Heart right ventricle (tissue), 16 donors: Measurements from ENCODE around the gene KLC3. TPM values are rescaled to one million over a fixed set of nuclear protein-coding genes. Genes with fewer than 3 reads are reported as not detected.

Source experiments
- ATAC-seq, 8 donors: fragments of 200-7000 bp; cut with Tn5 transposase; one replicate each; pipeline ENCODE4 v1.9.1; 2020; ENCODE audit warnings: mild to moderate bottlenecking in 8 of 8, moderate library complexity in 8 of 8, moderate number of reproducible peaks in 1 of 8
- DNase-seq, 2 donors: peaks; one replicate each; pipeline ENCODE4 v3.0.0-alpha.2; 2020
- H3K27ac ChIP-seq, 10 donors: fragments of 200-600 bp; sonication (generic) in 2 of 10; one replicate each; pipeline versions ENCODE4 v1.5.0 to v1.8.0; 2020 to 2022; ENCODE audit warnings: mild to moderate bottlenecking in 3 of 10
- H3K27me3 ChIP-seq, 7 donors: fragments of 200-600 bp; one replicate each; pipeline ENCODE4 v1.8.0; 2021 to 2022; ENCODE audit warnings: mild to moderate bottlenecking in 2 of 7
- H3K36me3 ChIP-seq, 9 donors: fragments of 200-600 bp; sonication (generic) in 1 of 9; one replicate each; pipeline versions ENCODE4 v1.5.0 to v1.8.0; 2020 to 2022; ENCODE audit warnings: mild to moderate bottlenecking in 2 of 9
- H3K4me1 ChIP-seq, 9 donors: fragments of 200-600 bp; sonication (generic) in 1 of 9; one replicate each; pipeline versions ENCODE4 v1.5.0 to v1.8.0; 2020 to 2022; ENCODE audit warnings: mild to moderate bottlenecking in 4 of 9
- H3K4me3 ChIP-seq, 10 donors: fragments of 200-600 bp; sonication (generic) in 2 of 10; one replicate each; pipeline versions ENCODE4 v1.5.0 to v1.8.0; 2020 to 2022; ENCODE audit warnings: mild to moderate bottlenecking in 7 of 10, moderate library complexity in 2 of 10
- H3K9me3 ChIP-seq, 11 donors: fragments of 200-600 bp in 10 of 11; sonication (generic) in 2 of 11; one replicate each; pipeline versions ENCODE4 v1.5.0 to v1.8.0; 2013 to 2022; ENCODE audit warnings: mild to moderate bottlenecking in 2 of 11, control low read depth in 1 of 11, moderate library complexity in 1 of 11
- WGBS, 2 donors: extraction: QIAGEN DNeasy Blood & Tissue Kit; methylation state at CpG; one replicate each; pipeline ENCODE4 v1.1.7; 2013; ENCODE audit warnings: inconsistent platforms in 1 of 2; 5-methylcytosine and 5-hydroxymethylcytosine counted together
- intact Hi-C, 10 donors: fragments of 100-400 bp; cut with DNase I; formaldehyde crosslinking; loops; one replicate each; pipeline versions ENCODE4 v1.11.1 to v1.14.2; 2022
- polyA plus RNA-seq, 2 donors: library from polyadenylated mRNA; stranded (reverse); fragments of 200-250 nt; gene quantifications; one replicate each; pipeline ENCODE4 v1.2.3, GENCODE V29; 2013
- total RNA-seq, 10 donors: library from RNA; stranded (reverse); fragmentation: NEBNext Ultra II Directional in 3 of 10; extraction: Animal tissue kit (Norgen Biotek cat#: 25700) in 3 of 10; gene quantifications; one replicate each; pipeline versions ENCODE4 v1.2.1 to v1.2.4, GENCODE V29; 2021 to 2023
- TF ChIP-seq, protein P1 (sequence below), 9 donors: fragments of 200-600 bp; sonication (generic) in 2 of 9; IDR thresholded peaks; one replicate each; pipeline versions ENCODE4 v1.5.0 to v1.8.0; 2021 to 2022; ENCODE audit warnings: antibody characterized with exemption in 9 of 9, mild to moderate bottlenecking in 5 of 9, moderate library complexity in 1 of 9
- donor health status: Arrhythmogenic right ventricular cardiomyopathy.
- donor health status: ischemic (EF 13 %, LVEDD 7.1; RV severe dilation, severe dysfunction).
- donor health status: healthy with polysubstance abuse.
- donor health status: DM: no; HTN: yes; CAD: no.
- donor health status: DM: no; HTN: no; CAD: no.
- donor health status: ischemic (EF 25% LVEDD 6.9; RV normal size, moderate dysfunction).
- donor health status: ischemic (EF 25% LVEDD 5.7; RV mildly dilated, moderate dysfunction).
- donor health status: healthy.
- donor health status: DM: yes; HTN: yes; CAD: no.
- donor health status: Ischemic cardiomyopathy.
- donor health status: ischemic (EF 35%, LVEDD 5.7; RV mildly dilated, moderate dysfunction).
- donor health status: nonischemic (EF 11% LVEDD 7.7; RV severe dilation, severe dysfunction).
- donor health status: DM: yes; HTN: yes; CAD: no.
- donor health status: PGD.
- donor health status: ischemic (EF 29% LVEDD 5.4; RV normal size, mild dysfunction).
- donor health status: nonischemic (EF 23%, LVEDD 6.1; RV moderate dilation, normal function).

The KLC3 gene
- total and polyA plus RNA-seq, 12 donors = 0.14 to 0.16 (median 0.14) TPM; not detected in 9

GRCh38 chr19:45355402-45355801 is 14.9 kb downstream of the KLC3 start:
- Histone ChIP-seq H3K27me3 (no peaks in the 10 kb centered on the region), H3K9me3 (no peaks in the 10 kb centered on the region), H3K4me1 (no peaks in the 10 kb centered on the region), H3K36me3 (peaks cover 0 to 91% (median 8%) of the 10 kb centered on the region in 9 donors), H3K27ac (no peak overlapping the region), H3K4me3 (no peak overlapping the region)
- TF ChIP-seq, protein P1, sequence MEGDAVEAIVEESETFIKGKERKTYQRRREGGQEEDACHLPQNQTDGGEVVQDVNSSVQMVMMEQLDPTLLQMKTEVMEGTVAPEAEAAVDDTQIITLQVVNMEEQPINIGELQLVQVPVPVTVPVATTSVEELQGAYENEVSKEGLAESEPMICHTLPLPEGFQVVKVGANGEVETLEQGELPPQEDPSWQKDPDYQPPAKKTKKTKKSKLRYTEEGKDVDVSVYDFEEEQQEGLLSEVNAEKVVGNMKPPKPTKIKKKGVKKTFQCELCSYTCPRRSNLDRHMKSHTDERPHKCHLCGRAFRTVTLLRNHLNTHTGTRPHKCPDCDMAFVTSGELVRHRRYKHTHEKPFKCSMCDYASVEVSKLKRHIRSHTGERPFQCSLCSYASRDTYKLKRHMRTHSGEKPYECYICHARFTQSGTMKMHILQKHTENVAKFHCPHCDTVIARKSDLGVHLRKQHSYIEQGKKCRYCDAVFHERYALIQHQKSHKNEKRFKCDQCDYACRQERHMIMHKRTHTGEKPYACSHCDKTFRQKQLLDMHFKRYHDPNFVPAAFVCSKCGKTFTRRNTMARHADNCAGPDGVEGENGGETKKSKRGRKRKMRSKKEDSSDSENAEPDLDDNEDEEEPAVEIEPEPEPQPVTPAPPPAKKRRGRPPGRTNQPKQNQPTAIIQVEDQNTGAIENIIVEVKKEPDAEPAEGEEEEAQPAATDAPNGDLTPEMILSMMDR (IDR thresholded peaks at IDR 0.05) = no peak
- intact Hi-C loops = no loop called here
- ATAC-seq = no peak
- DNase-seq = no peak
- 97 to 98% methylated on average over 9 of the region's 9 CpGs for WGBS, 2 donors

- 99% methylated on average over 9 of the region's 9 CpGs for WGBS, 2 donors
- H3K4me3 ChIP-seq = no peak overlapping the region
- no peak for ATAC-seq
- no peaks in the 10 kb centered on the region for H3K4me1 ChIP-seq
- intact Hi-C loops = no loop called here
- no peaks in the 10 kb centered on the region for H3K9me3 ChIP-seq
- no peak for DNase-seq
- H3K27ac ChIP-seq = no peak overlapping the region
- no peaks in the 10 kb centered on the region for H3K27me3 ChIP-seq
- TF ChIP-seq, protein P1 (IDR thresholded peaks at IDR 0.05) = no peak
- peaks cover 0 to 96% (median 8%) of the 10 kb centered on the region in 9 donors for H3K36me3 ChIP-seq
Measured at GRCh38 chr19:45355910-45356309, 15.4 kb downstream of the KLC3 start.

GRCh38 chr19:45356760-45357444 is 16.4 kb downstream of the KLC3 start:
- ATAC-seq (no peak), DNase-seq (no peak)
- TF ChIP-seq, protein P1 (IDR thresholded peaks at IDR 0.05) = no peak
- intact Hi-C loops = no loop called here
- Histone ChIP-seq H3K9me3 (no peaks in the 10 kb centered on the region), H3K27me3 (no peaks in the 10 kb centered on the region), H3K27ac (no peak overlapping the region), H3K4me3 (no peak overlapping the region), H3K36me3 (peaks cover 0 to 97% (median 8%) of the 10 kb centered on the region in 9 donors), H3K4me1 (no peaks in the 10 kb centered on the region)
- WGBS, 2 donors = 92 to 93% methylated on average over 20 of the region's 20 CpGs

DNA sequence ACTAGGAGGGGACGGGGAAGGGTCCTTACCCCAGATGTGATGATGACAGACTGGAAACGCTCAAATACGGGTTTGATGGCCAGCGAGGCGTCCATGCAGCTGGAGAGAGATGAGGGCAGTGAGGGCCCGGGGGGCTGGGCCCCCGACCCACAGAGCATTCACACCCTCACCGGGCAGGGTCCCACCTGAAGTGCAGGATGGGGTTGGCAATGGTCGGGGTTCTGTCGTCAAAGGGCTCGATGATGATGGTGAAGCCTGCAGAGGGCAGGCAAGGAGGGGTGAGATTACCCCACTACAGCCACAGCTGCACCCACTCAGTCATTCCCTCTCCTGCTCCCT is 16.9 kb downstream of the KLC3 start:
- Histone ChIP-seq H3K4me3 (no peak overlapping the region), H3K9me3 (no peaks in the 10 kb centered on the region), H3K27ac (no peak overlapping the region), H3K27me3 (no peaks in the 10 kb centered on the region), H3K4me1 (no peaks in the 10 kb centered on the region), H3K36me3 (peaks cover 0 to 97% (median 10%) of the 10 kb centered on the region in 9 donors)
- intact Hi-C loops = no loop called here
- DNase-seq (no peak), ATAC-seq (no peak)
- TF ChIP-seq, protein P1 (IDR thresholded peaks at IDR 0.05) = no peak
- WGBS, 2 donors = 92 to 94% methylated on average over 11 of the region's 11 CpGs
